ENCODE results near the gene TRNAU1AP.
"Not testable (repeated sequence)": the region's sequence is repeated elsewhere in the genome, so short reads cannot be mapped to it uniquely, and the experiment has no call there.

Gene TRNAU1AP

DNA sequence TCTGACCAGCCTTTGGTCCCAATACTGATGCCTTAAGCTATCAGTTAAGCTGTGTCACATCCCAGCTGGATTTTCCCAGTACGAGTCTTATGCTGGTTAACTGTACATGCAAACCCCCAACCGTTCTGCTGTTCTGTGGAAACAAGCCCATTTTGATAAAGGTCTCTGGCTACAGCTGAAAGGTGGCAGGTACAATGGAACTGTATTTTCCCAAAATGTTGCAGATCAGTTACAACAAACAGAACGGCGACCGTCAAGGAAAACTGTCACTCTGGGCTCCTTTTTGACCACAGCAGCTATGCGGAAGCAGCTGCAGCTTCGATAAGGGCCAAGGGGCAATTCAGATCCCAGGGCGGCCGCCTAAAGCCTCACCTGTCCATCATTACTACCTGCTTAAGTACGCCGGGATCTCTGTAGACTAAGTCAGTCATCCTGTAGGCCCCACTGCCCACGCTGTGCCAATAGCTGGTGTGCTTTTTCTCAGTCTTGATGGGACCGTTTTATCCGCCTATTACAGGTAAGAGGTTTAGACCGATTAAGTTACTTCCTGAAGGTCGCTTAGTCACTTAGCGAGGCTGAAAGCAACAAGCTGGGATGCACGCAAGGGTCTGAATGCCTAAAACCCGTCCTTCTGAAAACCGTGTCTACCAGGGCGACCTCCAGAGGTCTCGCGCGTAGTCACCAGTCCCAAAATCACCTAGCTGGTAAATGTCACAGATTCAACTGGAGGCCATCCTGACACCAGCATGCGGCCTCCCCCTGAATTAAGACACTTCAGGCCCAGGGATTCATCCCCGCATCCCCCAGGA is 28.0 kb downstream of the TRNAU1AP start:
- Histone ChIP-seq H3K36me3 (ENCODE audit: insufficient read depth, low read length) (peaks cover 31% of the 10 kb centered on the region), H3K9me3 (ENCODE audit: insufficient read depth, low read depth, low read length) (no peaks in the 10 kb centered on the region), H3K4me1 (ENCODE audit: insufficient read depth, low read length, poor library complexity, severe bottlenecking) (peaks cover 22% of the 10 kb centered on the region), H3K4me3 (ENCODE audit: low read length, poor library complexity, severe bottlenecking) (peak overlapping the region; percentile 91), H3K27me3 (ENCODE audit: insufficient read depth, low read length, poor library complexity, severe bottlenecking) (peaks cover 4% of the 10 kb centered on the region), H3F3A (ENCODE audit: low read depth) (peaks cover 10% of the 10 kb centered on the region; the same call in 1 of the 2 replicates), H3K79me2 (ENCODE audit: insufficient read depth, low read length) (peaks cover 51% of the 10 kb centered on the region), H3K9me2 (replicated peaks; ENCODE audit: low read depth, low read length) (no peaks in the 10 kb centered on the region), H4K20me1 (ENCODE audit: insufficient read depth, low read length, poor library complexity, severe bottlenecking) (peaks cover 43% of the 10 kb centered on the region), H3K9ac (ENCODE audit: low read depth, low read length, poor library complexity, severe bottlenecking) (peak overlapping the region; percentile 95), H3K4me2 (ENCODE audit: low read depth, low read length, poor library complexity, severe bottlenecking) (peak overlapping the region; percentile 93), H2AFZ (ENCODE audit: low read length) (no peak overlapping the region)
- TF ChIP-seq, protein P1, sequence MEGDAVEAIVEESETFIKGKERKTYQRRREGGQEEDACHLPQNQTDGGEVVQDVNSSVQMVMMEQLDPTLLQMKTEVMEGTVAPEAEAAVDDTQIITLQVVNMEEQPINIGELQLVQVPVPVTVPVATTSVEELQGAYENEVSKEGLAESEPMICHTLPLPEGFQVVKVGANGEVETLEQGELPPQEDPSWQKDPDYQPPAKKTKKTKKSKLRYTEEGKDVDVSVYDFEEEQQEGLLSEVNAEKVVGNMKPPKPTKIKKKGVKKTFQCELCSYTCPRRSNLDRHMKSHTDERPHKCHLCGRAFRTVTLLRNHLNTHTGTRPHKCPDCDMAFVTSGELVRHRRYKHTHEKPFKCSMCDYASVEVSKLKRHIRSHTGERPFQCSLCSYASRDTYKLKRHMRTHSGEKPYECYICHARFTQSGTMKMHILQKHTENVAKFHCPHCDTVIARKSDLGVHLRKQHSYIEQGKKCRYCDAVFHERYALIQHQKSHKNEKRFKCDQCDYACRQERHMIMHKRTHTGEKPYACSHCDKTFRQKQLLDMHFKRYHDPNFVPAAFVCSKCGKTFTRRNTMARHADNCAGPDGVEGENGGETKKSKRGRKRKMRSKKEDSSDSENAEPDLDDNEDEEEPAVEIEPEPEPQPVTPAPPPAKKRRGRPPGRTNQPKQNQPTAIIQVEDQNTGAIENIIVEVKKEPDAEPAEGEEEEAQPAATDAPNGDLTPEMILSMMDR (conservative IDR thresholded peaks at IDR 0.05; ENCODE audit: low read length) = peak; percentile 62
- no peak for TF ChIP-seq EZH2phosphoT487 (IDR thresholded peaks at IDR 0.05; ENCODE audit: borderline replicate concordance)

- Histone ChIP-seq H3K9me3 (ENCODE audit: insufficient read depth, low read depth, low read length) (no peaks in the 10 kb centered on the region), H3K4me3 (ENCODE audit: low read length, poor library complexity, severe bottlenecking) (peak overlapping the region; percentile 91), H3K9me2 (replicated peaks; ENCODE audit: low read depth, low read length) (no peaks in the 10 kb centered on the region), H3K4me2 (ENCODE audit: low read depth, low read length, poor library complexity, severe bottlenecking) (peak overlapping the region; percentile 93), H3K79me2 (ENCODE audit: insufficient read depth, low read length) (peaks cover 51% of the 10 kb centered on the region), H3K9ac (ENCODE audit: low read depth, low read length, poor library complexity, severe bottlenecking) (peak overlapping the region; percentile 95), H3F3A (ENCODE audit: low read depth) (peaks cover 9% of the 10 kb centered on the region; the same call in 1 of the 2 replicates), H3K4me1 (ENCODE audit: insufficient read depth, low read length, poor library complexity, severe bottlenecking) (peaks cover 22% of the 10 kb centered on the region), H2AFZ (ENCODE audit: low read length) (peak overlapping the region; percentile 100), H3K27me3 (ENCODE audit: insufficient read depth, low read length, poor library complexity, severe bottlenecking) (peaks cover 4% of the 10 kb centered on the region), H4K20me1 (ENCODE audit: insufficient read depth, low read length, poor library complexity, severe bottlenecking) (peaks cover 43% of the 10 kb centered on the region), H3K36me3 (ENCODE audit: insufficient read depth, low read length) (peaks cover 31% of the 10 kb centered on the region)
- no peak for TF ChIP-seq EZH2phosphoT487 (IDR thresholded peaks at IDR 0.05; ENCODE audit: borderline replicate concordance)
- TF ChIP-seq, protein P1 (conservative IDR thresholded peaks at IDR 0.05; ENCODE audit: low read length) = no peak; the same call in 1 of the 2 replicates
Observed at GRCh38 chr1:28581531-28582247, 28.8 kb downstream of the TRNAU1AP start.

DNA sequence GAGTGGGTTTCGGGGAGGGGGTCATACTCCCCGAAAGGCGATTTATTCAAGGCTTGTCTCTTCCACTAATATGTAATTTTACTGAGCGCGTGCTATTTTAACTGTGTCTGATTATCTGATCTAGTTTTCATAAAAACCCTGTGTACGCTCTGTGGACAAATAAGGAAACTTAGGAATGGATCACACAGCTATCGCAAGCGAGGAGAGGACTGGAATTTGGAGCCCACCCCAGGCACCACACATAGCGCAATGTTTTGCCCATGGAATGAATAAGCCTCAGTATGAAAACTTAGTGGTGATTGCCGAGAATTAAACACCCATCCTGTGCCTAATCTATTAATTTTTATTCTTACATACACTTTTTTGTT is 29.3 kb downstream of the TRNAU1AP start:
- Histone ChIP-seq H3F3A (ENCODE audit: low read depth) (peaks cover 4% of the 10 kb centered on the region; the same call in 1 of the 2 replicates), H3K4me1 (ENCODE audit: insufficient read depth, low read length, poor library complexity, severe bottlenecking) (peaks cover 22% of the 10 kb centered on the region), H3K27me3 (ENCODE audit: insufficient read depth, low read length, poor library complexity, severe bottlenecking) (peaks cover 4% of the 10 kb centered on the region), H4K20me1 (ENCODE audit: insufficient read depth, low read length, poor library complexity, severe bottlenecking) (peaks cover 43% of the 10 kb centered on the region), H3K9ac (ENCODE audit: low read depth, low read length, poor library complexity, severe bottlenecking) (peak overlapping the region; percentile 95), H3K9me2 (replicated peaks; ENCODE audit: low read depth, low read length) (no peaks in the 10 kb centered on the region), H3K9me3 (ENCODE audit: insufficient read depth, low read depth, low read length) (no peaks in the 10 kb centered on the region), H2AFZ (ENCODE audit: low read length) (peak overlapping the region; percentile 100), H3K4me3 (ENCODE audit: low read length, poor library complexity, severe bottlenecking) (peak overlapping the region; percentile 91), H3K79me2 (ENCODE audit: insufficient read depth, low read length) (peaks cover 50% of the 10 kb centered on the region), H3K4me2 (ENCODE audit: low read depth, low read length, poor library complexity, severe bottlenecking) (peak overlapping the region; percentile 93), H3K36me3 (ENCODE audit: insufficient read depth, low read length) (peaks cover 28% of the 10 kb centered on the region)
- TF ChIP-seq, protein P1 (conservative IDR thresholded peaks at IDR 0.05; ENCODE audit: low read length) = no peak
- no peak for TF ChIP-seq EZH2phosphoT487 (IDR thresholded peaks at IDR 0.05; ENCODE audit: borderline replicate concordance)

DNA sequence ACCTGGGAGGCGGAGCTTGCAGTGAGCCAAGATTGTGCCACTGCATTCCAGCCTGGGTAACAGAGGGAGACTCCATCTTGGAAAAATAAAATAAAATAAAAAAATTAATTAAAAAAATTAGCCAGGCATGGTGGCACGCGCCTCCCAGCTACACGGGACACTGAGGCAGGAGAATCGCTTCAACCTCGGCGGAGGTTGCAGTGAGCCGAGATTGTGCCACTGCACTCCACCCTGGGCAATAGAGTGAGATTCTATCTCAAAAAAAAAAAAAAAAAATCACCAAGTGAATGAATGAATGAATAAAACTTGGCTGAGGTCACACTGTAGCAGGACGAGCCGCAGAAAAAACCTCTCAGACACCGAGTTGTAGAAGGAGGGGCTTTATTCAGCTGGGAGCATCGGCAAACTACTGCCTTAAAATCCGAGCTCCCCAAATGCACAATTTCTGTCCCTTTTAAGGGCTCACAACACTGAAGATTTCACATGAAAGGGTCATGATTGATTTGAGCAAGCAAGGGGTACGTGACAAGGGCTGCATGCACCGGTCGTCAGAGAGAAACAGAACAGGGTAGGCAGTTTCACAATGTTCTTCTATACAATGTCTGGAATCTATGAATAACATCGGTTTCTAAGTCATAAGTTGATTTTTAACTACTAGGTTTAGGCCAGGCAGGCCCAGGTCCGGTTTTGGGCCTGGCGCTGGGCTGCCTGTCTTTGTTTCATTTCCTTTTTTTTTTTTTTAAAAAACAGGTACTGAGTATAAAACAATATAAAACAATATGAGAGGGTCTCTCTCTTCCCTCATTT is 33.9 kb downstream of the TRNAU1AP start:
- H3K27me3 ChIP-seq (ENCODE audit: insufficient read depth, low read length, poor library complexity, severe bottlenecking); H4K20me1 ChIP-seq (ENCODE audit: insufficient read depth, low read length, poor library complexity, severe bottlenecking); H3K9me3 ChIP-seq (ENCODE audit: insufficient read depth, low read depth, low read length); H2AFZ ChIP-seq (ENCODE audit: low read length); H3K9me2 ChIP-seq (replicated peaks; ENCODE audit: low read depth, low read length); H3K9ac ChIP-seq (ENCODE audit: low read depth, low read length, poor library complexity, severe bottlenecking); H3K4me3 ChIP-seq (ENCODE audit: low read length, poor library complexity, severe bottlenecking); H3F3A ChIP-seq (ENCODE audit: low read depth); H3K4me1 ChIP-seq (ENCODE audit: insufficient read depth, low read length, poor library complexity, severe bottlenecking); H3K4me2 ChIP-seq (ENCODE audit: low read depth, low read length, poor library complexity, severe bottlenecking); H3K36me3 ChIP-seq (ENCODE audit: insufficient read depth, low read length); H3K79me2 ChIP-seq (ENCODE audit: insufficient read depth, low read length): not testable (repeated sequence)
